TTC549 (cell line): Measurements from ENCODE around the gene TRPM8.
"Not testable (repeated sequence)": the region's sequence is repeated elsewhere in the genome, so short reads cannot be mapped to it uniquely, and the experiment has no call there.

Experiments
- FAIRE-seq: peaks from 2 replicates; lab custom pipeline; 2012; peaks lifted over from hg19 to GRCh38; lab: Jason Lieb, UNC

The TRPM8 gene

DNA sequence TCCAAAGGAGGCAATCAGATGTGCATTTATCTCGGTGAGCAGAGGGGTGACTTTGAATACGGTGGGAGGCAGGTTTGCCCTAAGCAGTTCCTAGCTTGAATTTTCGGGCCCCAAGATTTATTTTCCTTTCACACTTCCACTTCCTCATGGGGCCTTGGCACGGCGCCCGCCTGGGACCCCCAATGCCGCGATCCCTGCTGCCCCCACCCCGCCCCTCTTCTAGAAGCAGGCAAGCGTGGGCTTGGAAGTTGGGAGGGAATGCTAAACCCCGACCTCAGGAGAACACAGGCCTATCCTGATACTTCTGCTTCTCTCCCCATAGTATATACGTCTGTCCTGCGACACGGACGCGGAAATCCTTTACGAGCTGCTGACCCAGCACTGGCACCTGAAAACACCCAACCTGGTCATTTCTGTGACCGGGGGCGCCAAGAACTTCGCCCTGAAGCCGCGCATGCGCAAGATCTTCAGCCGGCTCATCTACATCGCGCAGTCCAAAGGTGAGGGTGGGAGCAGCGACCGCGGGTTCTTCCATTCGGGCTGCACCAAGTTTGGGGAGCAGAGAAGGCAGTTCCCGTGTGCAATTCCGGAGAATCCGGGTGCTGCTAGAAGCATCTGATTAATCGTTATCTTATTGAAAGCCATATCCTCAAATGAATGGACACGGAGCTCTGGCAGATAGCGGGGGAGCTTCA lies 21.6 kb downstream of the TRPM8 start:
- FAIRE-seq: no peak

DNA sequence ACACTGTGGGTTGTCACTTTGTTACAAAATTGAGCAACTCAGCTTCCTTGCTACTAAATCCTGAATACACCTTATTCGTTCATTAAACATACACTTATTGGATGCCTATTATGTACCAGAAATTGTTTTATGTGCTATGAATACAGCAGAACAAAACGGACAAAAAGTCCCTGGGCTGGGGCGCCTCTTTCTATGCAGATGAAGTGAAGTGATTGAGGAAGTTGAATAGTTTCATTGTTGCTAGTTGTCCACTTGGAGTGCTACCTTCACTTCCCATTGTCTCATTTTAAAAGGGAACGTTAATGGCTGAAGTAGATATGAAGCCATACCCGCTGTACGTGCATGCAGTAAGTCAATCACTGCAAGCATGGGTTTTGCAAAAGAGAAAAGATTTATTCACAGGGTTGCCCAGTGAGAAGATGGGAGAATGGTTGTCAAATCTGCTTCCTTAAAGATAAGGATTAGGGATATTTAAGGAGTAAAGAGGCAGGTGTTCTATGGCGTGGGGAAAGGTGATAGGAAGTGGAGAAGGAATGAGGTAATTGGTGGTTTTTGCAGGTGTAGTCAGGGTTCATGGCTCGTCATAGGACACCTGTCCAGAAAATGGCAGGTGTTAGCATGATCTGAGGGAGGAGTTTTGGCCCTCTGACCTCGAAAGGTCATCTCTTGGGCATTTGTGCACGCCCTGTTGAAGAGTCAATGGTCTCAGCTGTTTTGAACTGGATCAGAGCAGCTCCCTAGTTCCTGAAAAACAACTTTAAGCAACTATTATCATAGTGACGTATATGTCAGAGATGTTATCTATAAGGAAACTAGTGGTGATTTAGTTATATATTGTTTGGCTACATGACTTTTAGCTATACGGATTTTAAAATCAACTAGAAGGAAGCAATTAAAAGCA lies 23.5 kb downstream of the TRPM8 start:
- no peak for FAIRE-seq

- no peak for FAIRE-seq
These were observed 25.6 kb downstream of the TRPM8 start for GRCh38 chr2:233942731-233943130.

DNA sequence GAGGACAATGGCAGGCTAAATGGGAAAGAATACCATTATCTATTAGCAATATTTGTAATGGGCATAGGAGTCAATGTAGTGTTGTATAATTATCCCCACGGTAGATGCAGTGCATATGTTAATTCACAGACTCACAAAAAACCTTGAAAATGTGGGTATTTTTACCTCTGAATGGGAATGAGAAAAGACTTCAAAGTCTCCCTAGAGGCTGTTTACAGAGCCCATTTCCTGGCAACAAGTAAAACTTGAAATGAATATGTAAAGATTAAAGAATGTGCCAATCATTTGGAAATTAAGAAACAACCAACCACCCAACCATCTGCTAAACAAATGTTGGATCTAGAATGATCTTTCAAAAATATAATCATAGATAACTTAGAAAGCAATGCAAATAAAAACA lies 27.1 kb downstream of the TRPM8 start:
- no peak for FAIRE-seq

- no peak for FAIRE-seq
These were observed 27.5 kb downstream of the TRPM8 start for GRCh38 chr2:233944722-233945121.

GRCh38 chr2:233945146-233945545 lies 28.0 kb downstream of the TRPM8 start:
- FAIRE-seq: no peak

DNA sequence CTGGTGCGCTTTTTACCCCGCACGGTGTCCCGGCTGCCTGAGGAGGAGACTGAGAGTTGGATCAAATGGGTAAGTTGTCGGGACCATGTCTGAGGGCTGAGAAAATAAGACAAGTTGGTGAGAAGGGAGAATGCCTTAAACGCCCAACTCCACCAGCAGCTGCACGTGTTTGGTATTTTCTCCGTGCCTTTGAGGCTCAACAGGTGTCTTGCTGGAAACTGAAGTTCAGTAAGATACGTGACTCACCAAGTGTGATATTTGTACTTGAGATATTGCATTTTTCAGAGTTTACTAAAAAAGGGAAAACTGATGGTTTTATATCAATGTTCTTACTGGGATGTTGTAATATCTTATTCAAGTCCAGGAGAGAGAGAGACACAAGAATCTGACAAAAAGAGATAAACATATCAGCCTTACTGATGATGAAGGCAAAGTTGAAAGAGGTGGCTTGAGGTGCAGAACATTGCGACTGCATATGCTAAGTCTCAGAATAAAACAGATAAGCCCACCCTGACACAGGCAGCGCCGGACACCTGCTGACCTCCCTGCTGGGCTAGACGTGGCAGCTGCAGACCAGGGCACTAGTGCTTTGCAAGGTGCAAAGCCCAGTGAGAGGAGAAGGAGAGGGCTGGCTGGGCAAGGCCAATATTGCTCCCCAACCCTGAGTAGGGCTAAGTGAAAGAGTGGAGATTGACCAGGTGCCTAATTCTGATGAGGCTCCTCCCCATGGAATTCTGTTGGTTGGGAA lies 33.1 kb downstream of the TRPM8 start:
- no peak for FAIRE-seq

GRCh38 chr2:233952335-233952734 lies 35.2 kb downstream of the TRPM8 start:
- FAIRE-seq: no peak

DNA sequence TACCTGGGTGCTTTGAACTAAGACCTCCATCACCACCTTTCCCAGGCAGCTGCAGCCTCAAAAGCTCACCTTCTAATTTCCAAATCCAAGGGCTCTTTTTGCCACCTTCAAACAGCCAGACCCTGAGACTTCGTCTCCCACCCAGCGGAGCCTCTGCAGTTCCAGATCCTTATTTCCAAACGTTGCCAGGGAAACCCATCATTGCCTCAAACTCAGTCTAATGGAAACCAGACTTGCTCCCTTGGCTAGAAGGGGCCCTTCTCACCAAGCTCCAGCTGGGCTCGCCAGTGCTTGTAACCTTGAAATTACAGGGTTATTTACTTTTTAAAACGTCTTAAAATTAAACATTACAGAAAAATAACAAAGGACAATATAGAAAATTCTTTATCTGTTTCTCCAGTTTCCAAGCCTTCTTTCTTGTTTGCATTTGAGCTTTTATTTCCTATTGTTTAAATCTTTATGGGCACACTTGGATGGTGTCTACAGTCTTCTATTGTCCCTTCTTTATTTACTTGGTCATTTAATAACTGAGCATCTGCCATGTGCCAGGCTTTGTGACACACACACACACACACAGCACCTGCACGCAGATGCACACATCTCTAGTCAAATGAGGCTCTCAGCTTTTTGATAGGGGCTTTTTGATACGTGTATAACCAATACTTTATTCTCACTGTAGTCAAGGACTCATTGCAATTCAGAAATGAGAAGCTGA lies 36.1 kb downstream of the TRPM8 start:
- FAIRE-seq: no peak

DNA sequence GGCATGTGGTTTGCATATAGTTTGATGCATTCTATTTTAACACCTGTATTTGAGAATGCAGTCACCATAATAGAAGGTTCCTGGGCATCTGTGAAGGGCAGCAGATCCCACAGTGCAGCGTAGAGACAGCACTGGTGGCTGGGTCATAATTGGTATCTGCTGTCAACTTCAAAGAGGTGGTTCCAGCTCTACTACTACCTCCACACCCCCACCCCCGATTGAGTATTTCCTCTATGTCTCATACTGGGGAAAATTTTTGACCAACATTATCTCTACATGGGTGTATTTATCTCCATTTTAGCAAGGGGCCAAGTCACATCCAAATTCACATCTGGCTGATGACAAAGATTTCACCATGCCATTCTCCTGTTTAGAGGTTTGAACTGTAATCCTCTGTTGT lies 43.0 kb downstream of the TRPM8 start:
- no peak for FAIRE-seq

DNA sequence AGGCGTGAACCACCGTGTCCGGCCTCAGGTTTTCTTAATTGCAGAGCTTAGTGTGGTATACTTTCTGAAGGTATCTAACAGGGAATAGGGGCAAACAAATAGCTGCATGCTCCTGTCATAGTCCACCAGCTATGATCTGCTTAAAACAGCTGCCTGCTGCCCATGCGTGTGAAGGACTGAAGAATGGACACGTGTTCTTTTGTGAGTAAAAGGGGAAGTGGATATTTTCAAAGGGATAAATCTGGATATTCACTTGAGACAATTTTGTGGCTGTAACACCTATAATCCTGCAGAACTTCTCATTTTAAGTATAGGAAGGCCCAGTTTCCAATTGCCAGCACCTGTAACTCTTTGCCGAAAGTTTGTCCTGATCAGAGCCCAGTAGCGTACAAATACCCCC lies 44.7 kb downstream of the TRPM8 start:
- FAIRE-seq: no peak

DNA sequence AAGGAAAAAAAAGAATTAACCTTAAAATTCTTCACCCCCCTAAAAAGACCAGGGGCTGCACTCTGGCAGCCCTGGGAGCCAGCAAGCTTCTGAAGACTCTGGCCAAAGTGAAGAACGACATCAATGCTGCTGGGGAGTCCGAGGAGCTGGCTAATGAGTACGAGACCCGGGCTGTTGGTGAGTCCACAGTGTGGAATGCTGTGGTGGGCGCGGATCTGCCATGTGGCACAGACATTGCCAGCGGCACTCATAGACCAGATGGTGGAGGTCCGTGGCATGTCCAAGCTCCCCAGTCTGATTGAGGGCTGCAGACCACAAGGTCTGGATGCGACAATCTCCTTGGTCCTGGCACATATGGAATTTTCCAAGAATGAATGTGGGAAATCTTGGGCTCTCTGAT lies 47.4 kb downstream of the TRPM8 start:
- FAIRE-seq: no peak

DNA sequence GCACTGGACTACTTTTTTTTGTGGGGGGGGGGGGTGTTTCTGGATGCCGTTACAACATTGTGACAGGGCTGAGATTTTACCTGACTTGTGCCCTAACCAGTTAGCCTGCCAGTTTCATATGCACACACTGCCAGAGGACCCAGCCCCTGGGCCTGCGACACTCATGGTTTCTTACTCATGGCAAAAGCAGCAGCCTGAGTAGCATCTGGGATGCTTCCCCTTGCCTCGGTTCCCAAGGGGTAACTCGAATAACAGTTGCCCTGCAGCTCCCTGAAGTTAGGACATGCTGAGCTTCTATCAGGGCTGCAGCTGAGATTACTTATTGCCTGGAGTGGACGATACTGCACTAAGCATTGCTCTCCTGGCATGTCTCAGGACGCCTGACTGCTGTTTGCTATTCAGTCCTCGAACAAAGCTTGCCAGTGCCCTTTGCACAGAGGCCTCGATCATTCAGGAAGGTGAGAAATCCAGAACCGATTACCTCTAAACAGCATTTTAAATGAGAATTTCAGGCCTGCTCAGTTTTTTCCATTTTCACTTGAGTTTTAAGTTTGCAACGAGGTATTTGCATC lies 47.9 kb downstream of the TRPM8 start:
- FAIRE-seq: no peak

DNA sequence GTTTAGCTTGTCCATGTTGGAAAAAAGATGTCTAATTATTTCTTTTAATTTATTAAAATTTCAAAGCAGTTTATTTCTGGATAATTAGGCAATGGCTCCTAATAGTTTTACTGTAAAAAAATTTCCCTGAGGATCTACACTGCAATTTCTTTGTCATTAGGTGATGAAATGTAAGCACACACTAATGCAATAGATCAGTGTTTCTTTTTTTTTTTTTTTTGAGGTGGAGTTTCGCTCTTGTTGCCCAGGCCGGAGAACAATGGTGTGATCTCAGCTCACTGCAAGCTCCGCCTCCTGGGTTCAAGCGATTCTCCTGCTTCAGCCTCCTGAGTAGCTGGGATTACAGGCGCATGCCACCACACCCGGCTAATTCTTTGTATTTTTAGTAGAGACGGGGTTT lies 48.5 kb downstream of the TRPM8 start:
- FAIRE-seq: not testable (repeated sequence)

GRCh38 chr2:233966388-233966787 lies 49.2 kb downstream of the TRPM8 start:
- FAIRE-seq: no peak

DNA sequence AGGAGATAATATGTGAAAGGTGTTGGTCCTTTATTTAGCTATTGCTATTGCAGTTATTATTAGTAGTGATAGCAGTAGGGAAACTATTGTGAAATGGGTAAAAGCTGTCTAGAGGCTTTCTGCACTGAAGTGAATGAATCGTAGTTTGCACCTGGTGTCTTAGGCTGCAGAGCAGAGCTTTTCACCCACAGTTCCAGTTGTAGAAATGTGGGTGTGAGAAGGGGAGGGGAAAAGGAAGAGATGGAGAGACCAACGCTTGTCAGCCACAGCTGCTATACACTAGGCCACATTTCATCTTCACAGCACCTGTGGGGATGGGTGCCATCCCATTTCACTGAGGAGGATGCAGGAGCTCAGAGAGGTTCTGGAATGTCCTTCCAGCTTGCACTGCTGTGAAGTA lies 50.0 kb downstream of the TRPM8 start:
- FAIRE-seq: no peak

GRCh38 chr2:233968556-233968955 lies 51.4 kb downstream of the TRPM8 start:
- FAIRE-seq: no peak

DNA sequence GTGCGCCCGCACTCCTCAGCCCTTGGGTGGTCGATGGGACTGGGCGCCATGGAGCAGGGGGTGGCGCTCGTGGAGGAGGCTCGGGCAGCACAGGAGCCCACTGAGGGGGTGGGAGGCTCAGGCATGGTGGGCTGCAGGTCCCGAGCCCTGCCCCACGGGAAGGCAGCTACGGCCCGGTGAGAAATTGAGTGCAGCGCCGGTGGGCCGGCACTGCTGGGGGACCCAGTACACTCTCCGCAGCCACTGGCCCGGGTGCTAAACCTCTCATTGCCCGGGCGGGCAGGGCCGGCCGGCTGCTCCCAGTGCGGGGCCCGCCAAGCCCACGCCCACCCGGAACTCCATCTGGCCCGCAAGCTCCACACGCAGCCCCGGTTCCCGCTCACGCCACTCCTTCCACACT lies 55.3 kb downstream of the TRPM8 start:
- FAIRE-seq: not testable (repeated sequence)

DNA sequence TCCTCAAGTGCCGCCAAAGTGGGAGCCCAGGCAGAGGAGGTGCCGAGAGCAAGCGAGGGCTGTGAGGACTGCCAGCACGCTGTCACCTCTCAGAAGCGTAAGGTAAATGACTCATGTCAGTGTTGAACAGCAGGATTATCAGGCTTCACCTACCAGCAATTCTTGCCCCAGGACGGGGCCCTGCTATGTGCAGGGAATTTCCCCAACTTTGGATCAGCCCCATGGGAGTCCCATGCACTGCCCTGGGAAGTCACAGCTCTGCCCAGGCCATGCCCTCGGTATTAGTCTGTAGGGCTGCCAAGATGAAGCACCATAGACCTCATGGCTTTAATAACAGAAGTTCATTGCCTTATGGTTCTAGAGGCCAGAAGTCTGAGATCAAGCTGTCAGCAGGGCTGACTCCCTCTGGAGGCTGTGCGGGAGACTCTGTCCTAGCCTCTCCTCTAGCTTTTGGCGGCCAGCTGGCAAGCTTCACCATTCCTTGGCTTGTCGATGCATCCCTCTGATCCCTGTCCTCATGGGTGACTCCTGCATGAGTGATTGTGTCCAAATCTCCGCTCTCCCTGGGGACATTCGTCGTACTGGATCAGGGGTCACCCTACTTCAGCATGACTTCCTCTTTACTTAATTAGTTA lies 55.9 kb downstream of the TRPM8 start:
- no peak for FAIRE-seq

DNA sequence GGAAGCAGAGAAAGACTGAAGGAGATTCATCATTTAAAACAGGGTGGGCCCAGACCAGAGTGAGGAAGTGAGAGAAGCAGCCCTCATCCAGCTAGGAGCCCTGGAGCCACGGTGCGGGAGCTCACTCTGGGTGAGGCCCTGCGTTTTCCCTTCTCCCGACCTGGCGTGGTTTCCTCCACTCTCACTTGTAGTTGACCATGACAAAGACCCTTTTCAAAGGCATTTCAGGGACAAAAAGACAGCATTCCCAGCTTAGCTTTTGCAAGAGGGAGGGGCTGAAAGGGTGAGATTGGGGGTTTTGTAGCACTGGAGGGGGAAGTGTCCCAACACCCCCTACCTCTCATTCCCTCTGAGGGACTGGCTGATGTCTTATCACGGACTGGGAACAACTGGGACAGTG lies 56.6 kb downstream of the TRPM8 start:
- no peak for FAIRE-seq

DNA sequence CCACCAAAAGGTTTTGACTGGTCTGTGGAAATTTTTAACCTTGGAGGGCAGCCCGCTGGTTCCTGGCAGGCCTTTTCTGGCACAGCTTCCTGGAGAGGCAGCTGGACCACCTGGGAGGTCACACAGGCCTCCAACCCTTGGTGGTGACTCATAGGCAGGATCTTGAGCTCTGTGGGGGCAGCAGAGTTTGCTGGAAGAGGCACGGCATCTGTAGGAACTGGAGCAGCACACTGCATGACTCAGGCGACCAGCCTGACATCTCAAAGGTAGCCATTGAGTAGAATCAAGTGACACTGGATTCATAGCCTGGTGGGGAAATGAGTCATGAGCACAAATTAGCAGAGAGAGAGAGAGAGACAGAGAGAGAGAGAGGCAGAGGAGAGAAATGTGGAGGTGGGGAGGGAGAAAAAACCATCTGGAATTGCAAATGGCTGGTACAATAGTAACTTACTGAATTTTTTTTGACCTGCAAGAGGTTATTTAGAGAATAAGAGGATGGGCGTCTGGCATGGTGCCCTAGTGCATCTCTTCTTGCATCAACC lies 57.4 kb downstream of the TRPM8 start:
- no peak for FAIRE-seq
